Measurements from ENCODE around the gene FNDC3B.

Gene FNDC3B

GRCh38 chr3:172153335-172153861, 114.0 kb downstream of the FNDC3B start:
- peak; percentile 92 for DNase-seq (ENCODE audit: low read depth)

- DNase-seq (ENCODE audit: low read depth) = no peak
These were observed 115.6 kb downstream of the FNDC3B start for GRCh38 chr3:172154768-172155664.

- no peak for DNase-seq (ENCODE audit: low read depth)
These were observed 116.7 kb downstream of the FNDC3B start for GRCh38 chr3:172155897-172156585.

- DNase-seq (ENCODE audit: low read depth) = no peak
These were observed 117.2 kb downstream of the FNDC3B start for GRCh38 chr3:172156586-172156955.

GRCh38 chr3:172157564-172158258, 118.3 kb downstream of the FNDC3B start:
- no peak for DNase-seq (ENCODE audit: low read depth)

GRCh38 chr3:172158741-172159140, 119.4 kb downstream of the FNDC3B start:
- no peak for DNase-seq (ENCODE audit: low read depth)

- no peak for DNase-seq (ENCODE audit: low read depth)
These were observed 120.0 kb downstream of the FNDC3B start for GRCh38 chr3:172159376-172159775.

- DNase-seq (ENCODE audit: low read depth) = no peak
These were observed 120.7 kb downstream of the FNDC3B start for GRCh38 chr3:172159962-172160538.

GRCh38 chr3:172161133-172161789, 121.9 kb downstream of the FNDC3B start:
- DNase-seq (ENCODE audit: low read depth) = no peak

GRCh38 chr3:172161959-172162358, 122.6 kb downstream of the FNDC3B start:
- DNase-seq (ENCODE audit: low read depth) = no peak

- DNase-seq (ENCODE audit: low read depth) = no peak
These were observed 123.9 kb downstream of the FNDC3B start for GRCh38 chr3:172163320-172163719.

GRCh38 chr3:172164620-172165362, 125.4 kb downstream of the FNDC3B start:
- no peak for DNase-seq (ENCODE audit: low read depth)

- DNase-seq (ENCODE audit: low read depth) = no peak
These were observed 126.9 kb downstream of the FNDC3B start for GRCh38 chr3:172166261-172166660.

GRCh38 chr3:172166890-172167289, 127.5 kb downstream of the FNDC3B start:
- DNase-seq (ENCODE audit: low read depth) = no peak

- DNase-seq (ENCODE audit: low read depth) = no peak
These were observed 128.7 kb downstream of the FNDC3B start for GRCh38 chr3:172167892-172168648.

- no peak for DNase-seq (ENCODE audit: low read depth)
These were observed 130.8 kb downstream of the FNDC3B start for GRCh38 chr3:172170073-172170709.

GRCh38 chr3:172170841-172171240, 131.5 kb downstream of the FNDC3B start:
- DNase-seq (ENCODE audit: low read depth) = no peak

- no peak for DNase-seq (ENCODE audit: low read depth)
These were observed 132.2 kb downstream of the FNDC3B start for GRCh38 chr3:172171396-172172075.

Measured in HS-5 (cell line).